Right ventricle myocardium superior (tissue), 1 donor: ENCODE data around the gene PAX2. TPM values are rescaled to one million over a fixed set of nuclear protein-coding genes. Genes with fewer than 3 reads are reported as not detected.

Source experiments
- ATAC-seq: fragments of 200-7000 bp; cut with Tn5 transposase; one replicate; pipeline ENCODE4 v1.9.1; 2020; ENCODE audit warnings: mild to moderate bottlenecking; ENCODE audit not compliant: poor library complexity
- DNase-seq: peaks from one replicate; pipeline ENCODE4 v3.0.0-alpha.2; 2020
- intact Hi-C: fragments of 100-400 bp; cut with DNase I; formaldehyde crosslinking; loops from one replicate; pipeline ENCODE4 v1.11.2; 2022
- total RNA-seq: library from RNA; stranded (reverse); fragmentation: NEBNext Ultra II Directional; extraction: Animal tissue kit (Norgen Biotek cat#: 25700); gene quantifications from one replicate; pipeline ENCODE4 v1.2.1, GENCODE V29; 2021
- donor health status: DM: no; HTN: yes; CAD: no; lungs with severe emphysema.

PAX2 gene
- total RNA-seq, 1 donor from 2014 or later, result not detected

- DNase-seq (no peak), ATAC-seq (no peak)
- intact Hi-C loops, result no loop called here
These were observed 58.5 kb downstream of the PAX2 start for GRCh38 chr10:100803908-100804307.

- intact Hi-C loops, result no loop called here
- DNase-seq (no peak), ATAC-seq (no peak)
These were observed 60.4 kb downstream of the PAX2 start for GRCh38 chr10:100805543-100806355.

- DNase-seq, result no peak
- ATAC-seq, result no peak
- intact Hi-C loops, result no loop called here
These were observed 60.9 kb downstream of the PAX2 start for GRCh38 chr10:100806356-100806645.

- ATAC-seq, result no peak
- intact Hi-C loops, result no loop called here
These were observed 62.0 kb downstream of the PAX2 start for GRCh38 chr10:100807241-100807951.

GRCh38 chr10:100808876-100809275 is 63.5 kb downstream of the PAX2 start:
- intact Hi-C loops, result no loop called here
- DNase-seq (no peak), ATAC-seq (no peak)

More at GRCh38 chr10:100807241-100807951, 62.0 kb downstream of the PAX2 start:
- DNase-seq, result no peak

- intact Hi-C loops, result no loop called here
- DNase-seq (no peak), ATAC-seq (no peak)
These were observed 64.9 kb downstream of the PAX2 start for GRCh38 chr10:100810091-100810834.

GRCh38 chr10:100810835-100811116 is 65.4 kb downstream of the PAX2 start:
- no peak for ATAC-seq
- no peak for DNase-seq
- intact Hi-C loops, result no loop called here

- ATAC-seq (no peak), DNase-seq (no peak)
- intact Hi-C loops, result no loop called here
These were observed 65.9 kb downstream of the PAX2 start for GRCh38 chr10:100811261-100811660.

GRCh38 chr10:100811752-100812750 is 66.7 kb downstream of the PAX2 start:
- no peak for DNase-seq
- ATAC-seq, result no peak
- intact Hi-C loops, result no loop called here

- ATAC-seq, result no peak
- intact Hi-C loops, result no loop called here
- no peak for DNase-seq
These were observed 67.6 kb downstream of the PAX2 start for GRCh38 chr10:100812978-100813377.

- ATAC-seq, result no peak
- DNase-seq, result no peak
- intact Hi-C loops, result no loop called here
These were observed 69.5 kb downstream of the PAX2 start for GRCh38 chr10:100814751-100815474.

- intact Hi-C loops, result no loop called here
- DNase-seq (no peak), ATAC-seq (no peak)
These were observed 71.3 kb downstream of the PAX2 start for GRCh38 chr10:100816671-100817070.

GRCh38 chr10:100817268-100817839 is 72.0 kb downstream of the PAX2 start:
- DNase-seq (no peak), ATAC-seq (no peak)
- intact Hi-C loops, result no loop called here

GRCh38 chr10:100819424-100819823 is 74.0 kb downstream of the PAX2 start:
- no peak for DNase-seq
- intact Hi-C loops, result no loop called here
- no peak for ATAC-seq

- DNase-seq, result no peak
- intact Hi-C loops, result no loop called here
- ATAC-seq, result no peak
These were observed 77.8 kb downstream of the PAX2 start for GRCh38 chr10:100823194-100823593.

GRCh38 chr10:100824886-100825285 is 79.5 kb downstream of the PAX2 start:
- intact Hi-C loops, result no loop called here
- ATAC-seq (no peak), DNase-seq (no peak)

- ATAC-seq (no peak), DNase-seq (no peak)
- intact Hi-C loops, result no loop called here
These were observed 80.0 kb downstream of the PAX2 start for GRCh38 chr10:100825325-100825875.
